Body of pancreas (tissue), 4 donors: ENCODE measurements around the gene CNKSR2.

ENCODE experiments used
- POLR2A ChIP-seq, 3 donors: fragments of 450-650 bp; IDR thresholded peaks; one replicate each; pipeline ENCODE4 v1.6.1; 2016; ENCODE audit warnings: antibody characterized with exemption in 3 of 3, mild to moderate bottlenecking in 2 of 3
- TF ChIP-seq, protein P1 (sequence below), 7 experiments: fragments of 450-650 bp in 4 of 7; fragments of 200-600 bp in 3 of 7; sonication (generic) in 3 of 7; IDR thresholded peaks; one replicate each; pipeline ENCODE4 v1.5.1; 2016 to 2019; ENCODE audit warnings: antibody characterized with exemption in 7 of 7

DNA sequence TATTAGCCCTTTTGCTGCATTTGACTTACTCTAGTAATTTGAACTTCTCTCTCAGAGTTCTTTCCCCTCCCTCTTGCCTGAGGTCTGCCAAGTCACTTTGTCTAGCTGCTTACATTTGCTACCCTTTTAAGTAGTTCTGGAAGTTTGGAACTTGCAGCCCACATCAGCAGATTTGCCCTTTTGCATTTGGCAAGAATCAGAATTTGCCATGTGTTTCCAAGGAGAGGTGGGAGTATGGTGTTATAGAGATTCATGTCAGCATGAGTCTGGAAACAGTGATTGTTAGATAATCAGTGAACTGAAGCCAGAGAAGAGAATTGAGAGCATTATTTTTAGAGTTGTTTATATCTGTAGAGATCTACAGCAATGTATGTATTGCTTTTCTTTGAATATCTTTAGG is 231.8 kb downstream of the CNKSR2 start:
- TF ChIP-seq, protein P1, sequence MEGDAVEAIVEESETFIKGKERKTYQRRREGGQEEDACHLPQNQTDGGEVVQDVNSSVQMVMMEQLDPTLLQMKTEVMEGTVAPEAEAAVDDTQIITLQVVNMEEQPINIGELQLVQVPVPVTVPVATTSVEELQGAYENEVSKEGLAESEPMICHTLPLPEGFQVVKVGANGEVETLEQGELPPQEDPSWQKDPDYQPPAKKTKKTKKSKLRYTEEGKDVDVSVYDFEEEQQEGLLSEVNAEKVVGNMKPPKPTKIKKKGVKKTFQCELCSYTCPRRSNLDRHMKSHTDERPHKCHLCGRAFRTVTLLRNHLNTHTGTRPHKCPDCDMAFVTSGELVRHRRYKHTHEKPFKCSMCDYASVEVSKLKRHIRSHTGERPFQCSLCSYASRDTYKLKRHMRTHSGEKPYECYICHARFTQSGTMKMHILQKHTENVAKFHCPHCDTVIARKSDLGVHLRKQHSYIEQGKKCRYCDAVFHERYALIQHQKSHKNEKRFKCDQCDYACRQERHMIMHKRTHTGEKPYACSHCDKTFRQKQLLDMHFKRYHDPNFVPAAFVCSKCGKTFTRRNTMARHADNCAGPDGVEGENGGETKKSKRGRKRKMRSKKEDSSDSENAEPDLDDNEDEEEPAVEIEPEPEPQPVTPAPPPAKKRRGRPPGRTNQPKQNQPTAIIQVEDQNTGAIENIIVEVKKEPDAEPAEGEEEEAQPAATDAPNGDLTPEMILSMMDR (IDR thresholded peaks at IDR 0.05), result no peak
- TF ChIP-seq POLR2A (IDR thresholded peaks at IDR 0.05), result no peak
